Activated T-cell treated with anti-CD3 and anti-CD28 coated beads, Interleukin-2, amount 50 U/mL, for 72 hours (primary cell): ENCODE data around the gene AKT3. TPM values are rescaled to one million over a fixed set of nuclear protein-coding genes. Genes with fewer than 3 reads are reported as not detected.
"Not testable (repeated sequence)": the region's sequence is repeated elsewhere in the genome, so short reads cannot be mapped to it uniquely, and the experiment has no call there.

ENCODE experiments used
- ATAC-seq, 2 donors: fragments of 150-1000 bp; cut with Tn5 transposase; replicated peaks in 1 of 2; 2 replicates each; pipeline ENCODE4 v1.10.0; 2021; ENCODE audit warnings: moderate library complexity in 2 of 2, mild to moderate bottlenecking in 1 of 2
- DNase-seq, 2 donors: peaks; one replicate each; pipeline ENCODE4 v3.0.0; 2021 to 2022; ENCODE audit warnings: mixed read lengths in 1 of 2
- H3K27ac Mint-ChIP-seq: one replicate; pipeline ENCODE4 v1.8.0; 2022; ENCODE audit warnings: mild to moderate bottlenecking, moderate library complexity, mixed read lengths
- H3K27me3 Mint-ChIP-seq: one replicate; pipeline ENCODE4 v1.8.0; 2022; ENCODE audit warnings: low read depth, mixed read lengths
- H3K36me3 Mint-ChIP-seq, 2 donors: one replicate each; pipeline ENCODE4 v1.8.0; 2022; ENCODE audit warnings: mixed read lengths in 2 of 2, mild to moderate bottlenecking in 1 of 2; ENCODE audit not compliant: insufficient read depth in 2 of 2
- H3K4me1 Mint-ChIP-seq: one replicate; pipeline ENCODE4 v1.8.0; 2022; ENCODE audit warnings: low read depth, mixed read lengths
- H3K4me3 Mint-ChIP-seq, 2 donors: one replicate each; pipeline ENCODE4 v1.8.0; 2022; ENCODE audit warnings: mild to moderate bottlenecking in 2 of 2, mixed read lengths in 2 of 2, moderate library complexity in 2 of 2
- H3K9me3 Mint-ChIP-seq, 2 donors: one replicate each; pipeline ENCODE4 v1.8.0; 2022; ENCODE audit warnings: mixed read lengths in 2 of 2
- total RNA-seq, 2 donors: library from RNA; stranded (reverse); gene quantifications; one replicate each; pipeline ENCODE4 v1.2.3, GENCODE V29; 2022

Gene AKT3
- total RNA-seq = 10 to 100 TPM; 32.6 to 46.7 TPM

GRCh38 chr1:243850202-243850451 is at the start of gene AKT3:
Gene AKT3, minus strand, starts transcription at chr1:243850243. Its CDS starts 7,073 bp downstream, at chr1:243843170.
- Mint-ChIP-seq H3K9me3 (no peaks in the 10 kb centered on the region), H3K4me1 (peaks cover 33% of the 10 kb centered on the region), H3K27ac (peak within 1 kb of the TSS; percentile 99), H3K4me3 (peak within 1 kb of the TSS; percentile 99), H3K27me3 (peaks cover 17% of the 10 kb centered on the region), H3K36me3 (peaks cover 3 to 5% of the 10 kb centered on the region in 2 donors)
- ATAC-seq = peak; percentile 78 to 84
- DNase-seq = peak in 1 of 2 donors; percentile 89

- Mint-ChIP-seq H3K27ac (no peak overlapping the region), H3K4me1 (no peaks in the 10 kb centered on the region), H3K4me3 (no peak overlapping the region), H3K36me3 (no peaks in the 10 kb centered on the region), H3K9me3 (no peaks in the 10 kb centered on the region), H3K27me3 (peaks cover 11% of the 10 kb centered on the region)
- DNase-seq (no peak), ATAC-seq (no peak)
Measured at GRCh38 chr1:243898278-243898677, 48.2 kb upstream of the AKT3 start.

- no peak for ATAC-seq
- no peaks in the 10 kb centered on the region for H3K9me3 Mint-ChIP-seq
- H3K27me3 Mint-ChIP-seq = no peaks in the 10 kb centered on the region
- no peaks in the 10 kb centered on the region for H3K36me3 Mint-ChIP-seq
- no peak overlapping the region for H3K27ac Mint-ChIP-seq
- DNase-seq = no peak
- H3K4me1 Mint-ChIP-seq = no peaks in the 10 kb centered on the region
- H3K4me3 Mint-ChIP-seq = no peak overlapping the region
Measured at GRCh38 chr1:243896313-243896712, 46.3 kb upstream of the AKT3 start.

- Mint-ChIP-seq H3K4me3 (no peak overlapping the region), H3K36me3 (no peaks in the 10 kb centered on the region), H3K4me1 (no peaks in the 10 kb centered on the region), H3K27ac (no peak overlapping the region), H3K9me3 (no peaks in the 10 kb centered on the region), H3K27me3 (peaks cover 16% of the 10 kb centered on the region)
- ATAC-seq (no peak), DNase-seq (no peak)
Measured at GRCh38 chr1:243892456-243892855, 42.4 kb upstream of the AKT3 start.

GRCh38 chr1:243890576-243890975 is 40.5 kb upstream of the AKT3 start:
- no peaks in the 10 kb centered on the region for H3K9me3 Mint-ChIP-seq

GRCh38 chr1:243885806-243886205 is 35.8 kb upstream of the AKT3 start:
- DNase-seq = no peak
- H3K36me3 Mint-ChIP-seq = no peaks in the 10 kb centered on the region
- no peaks in the 10 kb centered on the region for H3K4me1 Mint-ChIP-seq
- no peak overlapping the region for H3K4me3 Mint-ChIP-seq
- H3K9me3 Mint-ChIP-seq = no peaks in the 10 kb centered on the region
- no peak for ATAC-seq
- H3K27ac Mint-ChIP-seq = no peak overlapping the region
- H3K27me3 Mint-ChIP-seq = peaks cover 26% of the 10 kb centered on the region

More at GRCh38 chr1:243890576-243890975, 40.5 kb upstream of the AKT3 start:
- ATAC-seq (no peak), DNase-seq (no peak)
- Mint-ChIP-seq H3K4me1 (no peaks in the 10 kb centered on the region), H3K27ac (no peak overlapping the region), H3K4me3 (no peak overlapping the region), H3K27me3 (peaks cover 16% of the 10 kb centered on the region), H3K36me3 (no peaks in the 10 kb centered on the region)

GRCh38 chr1:243884603-243885002 is 34.6 kb upstream of the AKT3 start:
- ATAC-seq = no peak
- Mint-ChIP-seq H3K9me3 (no peaks in the 10 kb centered on the region), H3K27me3 (peaks cover 15% of the 10 kb centered on the region), H3K36me3 (no peaks in the 10 kb centered on the region), H3K4me3 (no peak overlapping the region), H3K4me1 (no peaks in the 10 kb centered on the region), H3K27ac (no peak overlapping the region)
- DNase-seq = no peak

- Mint-ChIP-seq H3K27me3 (peaks cover 15% of the 10 kb centered on the region), H3K27ac (no peak overlapping the region), H3K9me3 (no peaks in the 10 kb centered on the region), H3K4me3 (no peak overlapping the region), H3K36me3 (no peaks in the 10 kb centered on the region), H3K4me1 (no peaks in the 10 kb centered on the region)
- DNase-seq (no peak), ATAC-seq (no peak)
Measured at GRCh38 chr1:243883551-243883950, 33.5 kb upstream of the AKT3 start.

GRCh38 chr1:243882276-243882675 is 32.2 kb upstream of the AKT3 start:
- peaks cover 0 to 3% of the 10 kb centered on the region in 2 donors for H3K36me3 Mint-ChIP-seq

GRCh38 chr1:243877058-243877457 is 27.0 kb upstream of the AKT3 start:
- H3K27me3 Mint-ChIP-seq, H3K4me1 Mint-ChIP-seq: not testable (repeated sequence)

More at GRCh38 chr1:243882276-243882675, 32.2 kb upstream of the AKT3 start:
- H3K9me3 Mint-ChIP-seq = peaks cover 0 to 2% of the 10 kb centered on the region in 2 donors
- peaks cover 15% of the 10 kb centered on the region for H3K27me3 Mint-ChIP-seq
- DNase-seq = no peak
- H3K27ac Mint-ChIP-seq = no peak overlapping the region
- H3K4me3 Mint-ChIP-seq = no peak overlapping the region
- no peak for ATAC-seq
- no peaks in the 10 kb centered on the region for H3K4me1 Mint-ChIP-seq

GRCh38 chr1:243855616-243856318 is 5.7 kb upstream of the AKT3 start:
- ATAC-seq = no peak
- peaks cover 35% of the 10 kb centered on the region for H3K27me3 Mint-ChIP-seq
- no peak overlapping the region for H3K27ac Mint-ChIP-seq
- no peak overlapping the region for H3K4me3 Mint-ChIP-seq
- H3K36me3 Mint-ChIP-seq = peaks cover 0 to 2% of the 10 kb centered on the region in 2 donors
- peaks cover 17% of the 10 kb centered on the region for H3K4me1 Mint-ChIP-seq
- no peaks in the 10 kb centered on the region for H3K9me3 Mint-ChIP-seq
- DNase-seq = no peak

More at GRCh38 chr1:243877058-243877457, 27.0 kb upstream of the AKT3 start:
- not testable (repeated sequence) for H3K27ac Mint-ChIP-seq, DNase-seq, H3K4me3 Mint-ChIP-seq, H3K9me3 Mint-ChIP-seq, ATAC-seq, H3K36me3 Mint-ChIP-seq

- peaks cover 17% of the 10 kb centered on the region for H3K27me3 Mint-ChIP-seq
- peaks cover 27% of the 10 kb centered on the region for H3K4me1 Mint-ChIP-seq
- H3K4me3 Mint-ChIP-seq = peak overlapping the region; percentile 84 to 93
Measured at GRCh38 chr1:243851765-243852164, 1.7 kb upstream of the AKT3 start.

GRCh38 chr1:243851257-243851756 is 1.3 kb upstream of the AKT3 start:
- Mint-ChIP-seq H3K4me3 (peak overlapping the region; percentile 84 to 93), H3K27me3 (peaks cover 17% of the 10 kb centered on the region), H3K4me1 (peaks cover 31% of the 10 kb centered on the region), H3K27ac (peak overlapping the region; percentile 85), H3K36me3 (peaks cover 3 to 5% of the 10 kb centered on the region in 2 donors), H3K9me3 (no peaks in the 10 kb centered on the region)
- ATAC-seq (no peak), DNase-seq (no peak)

More at GRCh38 chr1:243851765-243852164, 1.7 kb upstream of the AKT3 start:
- Mint-ChIP-seq H3K36me3 (peaks cover 3 to 5% of the 10 kb centered on the region in 2 donors), H3K9me3 (no peaks in the 10 kb centered on the region), H3K27ac (peak overlapping the region; percentile 85)
- no peak for DNase-seq
- ATAC-seq = no peak
